Activated T-helper 17 cell treated with anti-CD3 and anti-CD28 coated beads, Interleukin-2, amount 50 U/mL, for 72 hours (primary cell): ENCODE data around the gene SLAMF6. TPM values are rescaled to one million over a fixed set of nuclear protein-coding genes. Genes with fewer than 3 reads are reported as not detected.
"Not testable (repeated sequence)": the region's sequence is repeated elsewhere in the genome, so short reads cannot be mapped to it uniquely, and the experiment has no call there.

ENCODE experiments used
- ATAC-seq: fragments of 150-1000 bp; cut with Tn5 transposase; replicated peaks from 2 replicates; pipeline ENCODE4 v1.10.0; 2021; ENCODE audit warnings: mild to moderate bottlenecking, moderate library complexity
- H3K27ac Mint-ChIP-seq: one replicate; pipeline ENCODE4 v1.8.0; 2022; ENCODE audit warnings: mixed read lengths
- H3K27me3 Mint-ChIP-seq: one replicate; pipeline ENCODE4 v1.8.0; 2022; ENCODE audit warnings: mixed read lengths
- H3K36me3 Mint-ChIP-seq: one replicate; pipeline ENCODE4 v1.8.0; 2022; ENCODE audit warnings: low read depth, mild to moderate bottlenecking, mixed read lengths
- H3K4me1 Mint-ChIP-seq: one replicate; pipeline ENCODE4 v1.8.0; 2022; ENCODE audit warnings: mixed read lengths
- H3K4me3 Mint-ChIP-seq: one replicate; pipeline ENCODE4 v1.8.0; 2022; ENCODE audit warnings: mild to moderate bottlenecking, mixed read lengths
- H3K9me3 Mint-ChIP-seq: one replicate; pipeline ENCODE4 v1.8.0; 2022; ENCODE audit warnings: mixed read lengths
- total RNA-seq, 2 donors: library from RNA; stranded (reverse); gene quantifications; one replicate each; pipeline ENCODE4 v1.2.3, GENCODE V29; 2022

Gene SLAMF6
- total RNA-seq, 2 donors from 2014 or later = 17.4 to 28.6 TPM

- Mint-ChIP-seq H3K36me3 (no peaks in the 10 kb centered on the region), H3K27ac (no peak overlapping the region), H3K9me3 (peaks cover 12% of the 10 kb centered on the region), H3K27me3 (no peaks in the 10 kb centered on the region), H3K4me3 (no peak overlapping the region), H3K4me1 (peaks cover 27% of the 10 kb centered on the region)
- peak; percentile 82 for ATAC-seq
Measured at GRCh38 chr1:160483505-160484185, 39.4 kb downstream of the SLAMF6 start.

DNA sequence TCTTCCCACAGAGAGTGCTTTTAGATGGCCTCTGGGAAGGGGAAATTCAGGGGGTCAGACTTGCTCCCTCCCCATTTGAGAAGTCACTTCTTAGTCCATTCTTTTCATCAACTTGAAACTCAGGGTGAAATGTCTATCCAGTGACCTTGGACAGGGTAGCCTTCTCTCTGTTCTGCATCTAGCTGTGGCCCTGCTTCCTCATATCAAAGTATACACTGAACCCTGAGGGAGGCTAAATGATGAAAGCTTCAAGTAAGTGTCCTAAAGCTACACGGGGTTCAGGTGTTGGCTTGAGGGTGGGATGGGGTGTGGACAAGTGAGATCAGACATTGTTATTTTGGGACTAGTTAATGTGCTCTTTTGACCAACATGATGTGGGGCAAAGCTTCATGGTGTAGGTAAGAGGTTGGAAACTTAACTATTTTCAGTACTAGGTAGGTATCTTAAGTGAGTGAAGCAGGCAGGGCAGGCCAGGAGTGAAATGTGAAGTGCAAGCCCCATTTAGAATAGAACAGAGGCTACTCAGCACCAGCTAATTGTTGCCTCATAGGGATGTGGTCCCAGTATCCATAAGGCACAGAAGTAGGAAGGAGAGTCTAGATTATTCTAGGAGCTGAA is 41.0 kb downstream of the SLAMF6 start:
- Mint-ChIP-seq H3K9me3 (peaks cover 16% of the 10 kb centered on the region), H3K27ac (no peak overlapping the region), H3K36me3 (no peaks in the 10 kb centered on the region), H3K4me3 (no peak overlapping the region), H3K4me1 (peaks cover 27% of the 10 kb centered on the region), H3K27me3 (no peaks in the 10 kb centered on the region)
- ATAC-seq = no peak

GRCh38 chr1:160480781-160481180 is 42.3 kb downstream of the SLAMF6 start:
- H3K4me3 Mint-ChIP-seq, H3K27me3 Mint-ChIP-seq, H3K27ac Mint-ChIP-seq, ATAC-seq, H3K36me3 Mint-ChIP-seq: not testable (repeated sequence)
- Mint-ChIP-seq H3K4me1 (peaks cover 23% of the 10 kb centered on the region), H3K9me3 (peaks cover 16% of the 10 kb centered on the region)

DNA sequence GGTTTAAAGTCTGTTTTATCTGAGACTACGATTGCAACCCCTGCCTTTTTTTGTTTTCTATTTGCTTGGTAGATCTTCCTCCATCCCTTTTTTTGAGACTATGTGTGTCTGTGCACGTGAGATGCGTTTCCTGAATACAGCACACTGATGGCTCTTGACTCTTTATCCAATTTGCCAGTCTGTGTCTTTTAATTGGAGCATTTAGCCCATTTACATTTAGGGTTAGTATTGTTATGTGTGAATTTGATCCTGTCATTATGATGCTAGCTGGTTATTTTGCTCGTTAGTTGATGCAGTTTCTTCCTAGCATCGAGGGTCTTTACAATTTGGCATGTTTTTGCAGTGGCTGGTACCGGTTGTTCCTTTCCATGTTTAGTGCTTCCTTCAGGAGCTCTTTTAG is 44.0 kb downstream of the SLAMF6 start:
- not testable (repeated sequence) for H3K27me3 Mint-ChIP-seq, H3K36me3 Mint-ChIP-seq, H3K4me3 Mint-ChIP-seq, H3K27ac Mint-ChIP-seq, ATAC-seq
- Mint-ChIP-seq H3K9me3 (peaks cover 13% of the 10 kb centered on the region), H3K4me1 (peaks cover 17% of the 10 kb centered on the region)

DNA sequence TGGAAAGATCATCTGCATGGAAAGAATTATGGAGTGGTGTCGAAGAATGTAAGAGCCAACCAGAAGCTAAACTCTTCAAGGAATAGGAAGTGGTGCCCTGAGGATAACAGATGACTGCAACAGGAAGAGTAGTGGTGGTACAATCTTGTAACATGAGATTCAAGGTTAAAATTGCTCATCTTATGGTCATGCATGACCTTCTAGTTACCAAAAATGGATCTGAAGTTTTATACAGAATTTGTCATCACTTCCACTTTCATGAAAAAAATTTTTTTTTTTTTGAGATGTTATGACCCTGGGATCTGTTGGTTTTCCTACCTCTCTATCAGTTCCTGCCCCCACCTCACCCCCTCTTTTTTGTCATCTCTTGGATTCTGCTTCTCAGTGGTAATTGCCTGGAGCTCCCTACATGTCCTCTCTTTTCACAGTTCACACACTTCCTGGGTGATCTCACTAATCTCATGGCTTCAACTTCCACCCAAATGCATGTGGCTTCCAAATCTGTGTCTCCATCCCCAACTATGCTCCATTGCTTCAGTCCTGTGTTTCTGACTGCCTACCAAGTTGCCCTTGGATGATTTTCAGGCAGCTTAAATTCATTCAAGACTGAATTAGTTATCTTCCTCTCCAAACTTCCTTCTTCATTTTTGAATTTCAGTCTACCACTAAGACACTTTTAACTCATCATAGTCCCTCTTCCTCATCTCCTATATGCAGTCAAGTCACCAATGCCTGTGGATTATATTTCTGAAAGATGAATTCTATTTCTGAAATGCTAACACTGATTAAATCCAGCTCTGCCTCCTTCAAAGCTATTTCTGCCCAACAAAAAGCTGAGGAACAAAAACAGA is 48.4 kb downstream of the SLAMF6 start:
- Mint-ChIP-seq H3K36me3 (no peaks in the 10 kb centered on the region), H3K27ac (no peak overlapping the region), H3K9me3 (peaks cover 13% of the 10 kb centered on the region), H3K27me3 (no peaks in the 10 kb centered on the region), H3K4me3 (no peak overlapping the region), H3K4me1 (peaks cover 6% of the 10 kb centered on the region)
- ATAC-seq = peak; percentile 96

GRCh38 chr1:160472112-160472511 is 50.9 kb downstream of the SLAMF6 start:
- no peaks in the 10 kb centered on the region for H3K27me3 Mint-ChIP-seq
- no peak overlapping the region for H3K4me3 Mint-ChIP-seq
- no peak for ATAC-seq
- peaks cover 14% of the 10 kb centered on the region for H3K4me1 Mint-ChIP-seq
- H3K36me3 Mint-ChIP-seq = no peaks in the 10 kb centered on the region
- H3K9me3 Mint-ChIP-seq = peaks cover 4% of the 10 kb centered on the region
- H3K27ac Mint-ChIP-seq = no peak overlapping the region

- Mint-ChIP-seq H3K27ac (no peak overlapping the region), H3K9me3 (peaks cover 4% of the 10 kb centered on the region), H3K4me1 (peaks cover 14% of the 10 kb centered on the region), H3K4me3 (no peak overlapping the region), H3K27me3 (no peaks in the 10 kb centered on the region), H3K36me3 (no peaks in the 10 kb centered on the region)
- ATAC-seq = peak; percentile 42
Measured at GRCh38 chr1:160471253-160471652, 51.8 kb downstream of the SLAMF6 start.

- Mint-ChIP-seq H3K27me3 (no peaks in the 10 kb centered on the region), H3K36me3 (no peaks in the 10 kb centered on the region), H3K9me3 (peaks cover 4% of the 10 kb centered on the region), H3K4me1 (peaks cover 43% of the 10 kb centered on the region), H3K4me3 (peak overlapping the region; percentile 4), H3K27ac (no peak overlapping the region)
- ATAC-seq = no peak
Measured at GRCh38 chr1:160467576-160467975, 55.5 kb downstream of the SLAMF6 start.

GRCh38 chr1:160466961-160467360 is 56.1 kb downstream of the SLAMF6 start:
- H3K27ac Mint-ChIP-seq = no peak overlapping the region
- no peaks in the 10 kb centered on the region for H3K27me3 Mint-ChIP-seq
- H3K4me3 Mint-ChIP-seq = no peak overlapping the region
- no peaks in the 10 kb centered on the region for H3K36me3 Mint-ChIP-seq
- H3K4me1 Mint-ChIP-seq = peaks cover 48% of the 10 kb centered on the region
- no peak for ATAC-seq
- H3K9me3 Mint-ChIP-seq = peaks cover 4% of the 10 kb centered on the region

GRCh38 chr1:160465123-160465522 is 57.9 kb downstream of the SLAMF6 start:
- H3K4me1 Mint-ChIP-seq = peaks cover 59% of the 10 kb centered on the region
- peak overlapping the region; percentile 39 for H3K27ac Mint-ChIP-seq

DNA sequence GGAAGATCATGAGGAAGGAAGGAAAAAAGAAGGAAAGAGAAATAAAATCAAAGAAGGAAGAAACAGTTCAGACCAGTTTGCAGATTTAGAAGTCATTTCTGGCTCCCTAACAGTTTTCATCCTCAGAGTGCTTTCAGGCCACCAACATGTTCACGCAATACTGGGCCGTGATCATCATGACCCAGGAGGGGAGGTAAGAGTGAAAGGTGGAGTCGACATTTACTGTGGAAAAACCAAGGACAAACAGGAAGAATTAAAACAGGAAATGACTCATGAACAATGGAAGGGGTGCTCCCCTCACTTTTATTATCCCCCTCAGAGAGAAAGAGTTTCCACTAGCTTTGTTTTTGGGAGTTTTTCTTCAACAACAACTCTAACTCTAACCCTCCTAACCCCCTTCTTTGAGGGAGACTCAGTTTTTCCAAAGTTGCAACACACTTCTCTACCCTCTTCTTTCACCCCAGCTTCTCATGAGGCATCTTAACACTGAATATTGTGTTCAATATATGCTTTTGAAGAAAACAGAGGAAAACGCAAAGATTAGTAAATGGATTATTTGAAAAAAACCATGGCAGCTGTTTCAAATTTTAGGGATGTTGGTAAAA is 62.3 kb downstream of the SLAMF6 start:
- peak; percentile 55 for ATAC-seq
- Mint-ChIP-seq H3K36me3 (peaks cover 7% of the 10 kb centered on the region), H3K4me3 (peak overlapping the region; percentile 88), H3K27me3 (no peaks in the 10 kb centered on the region), H3K27ac (peak overlapping the region; percentile 97), H3K9me3 (no peaks in the 10 kb centered on the region), H3K4me1 (peaks cover 62% of the 10 kb centered on the region)

More at GRCh38 chr1:160465123-160465522, 57.9 kb downstream of the SLAMF6 start:
- peaks cover 7% of the 10 kb centered on the region for H3K36me3 Mint-ChIP-seq
- peak overlapping the region; percentile 60 for H3K4me3 Mint-ChIP-seq
- no peaks in the 10 kb centered on the region for H3K27me3 Mint-ChIP-seq
- ATAC-seq = no peak
- peaks cover 4% of the 10 kb centered on the region for H3K9me3 Mint-ChIP-seq

GRCh38 chr1:160460214-160460642 is 62.8 kb downstream of the SLAMF6 start:
- H3K9me3 Mint-ChIP-seq = no peaks in the 10 kb centered on the region
- H3K4me1 Mint-ChIP-seq = peaks cover 57% of the 10 kb centered on the region
- H3K36me3 Mint-ChIP-seq = peaks cover 7% of the 10 kb centered on the region
- ATAC-seq = peak; percentile 53
- H3K4me3 Mint-ChIP-seq = peak overlapping the region; percentile 88
- H3K27me3 Mint-ChIP-seq = no peaks in the 10 kb centered on the region
- H3K27ac Mint-ChIP-seq = peak overlapping the region; percentile 97

DNA sequence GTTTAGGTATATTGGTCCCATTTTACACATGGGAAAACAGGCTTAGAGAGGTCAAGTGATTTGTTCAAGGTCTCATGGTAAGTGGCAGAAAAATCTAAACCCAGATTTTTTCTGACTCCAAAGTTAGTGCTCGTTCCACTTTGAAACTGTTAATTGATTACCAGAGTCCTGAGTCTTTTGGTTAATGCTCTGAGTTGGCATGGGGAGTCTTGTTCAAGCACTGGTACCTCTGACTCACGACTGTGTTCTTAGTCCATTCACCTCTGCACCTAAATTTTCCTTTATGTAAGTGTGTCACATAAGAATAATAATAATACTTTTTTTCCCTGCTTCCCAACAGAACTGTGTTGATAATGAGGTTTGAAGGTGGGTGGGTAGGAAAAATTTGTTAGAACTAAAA is 63.4 kb downstream of the SLAMF6 start:
- H3K4me1 Mint-ChIP-seq = peaks cover 57% of the 10 kb centered on the region
- peak; percentile 80 for ATAC-seq
- H3K27ac Mint-ChIP-seq = peak overlapping the region; percentile 97
- H3K9me3 Mint-ChIP-seq = no peaks in the 10 kb centered on the region
- peaks cover 7% of the 10 kb centered on the region for H3K36me3 Mint-ChIP-seq
- H3K4me3 Mint-ChIP-seq = peak overlapping the region; percentile 88
- H3K27me3 Mint-ChIP-seq = no peaks in the 10 kb centered on the region

GRCh38 chr1:160459056-160459455 is 64.0 kb downstream of the SLAMF6 start:
- Mint-ChIP-seq H3K4me3 (peak overlapping the region; percentile 88), H3K4me1 (peaks cover 54% of the 10 kb centered on the region), H3K27ac (peak overlapping the region; percentile 97), H3K36me3 (peaks cover 7% of the 10 kb centered on the region), H3K27me3 (no peaks in the 10 kb centered on the region), H3K9me3 (no peaks in the 10 kb centered on the region)
- no peak for ATAC-seq
